Thymus (tissue), 11 donors: ENCODE results near the gene TP73. TPM values are rescaled to one million over a fixed set of nuclear protein-coding genes. Genes with fewer than 3 reads are reported as not detected.
A peak's percentile ranks its signal among the peaks of the same experiment; 100 is the strongest.
"Not testable (repeated sequence)": the region's sequence is repeated elsewhere in the genome, so short reads cannot be mapped to it uniquely, and the experiment has no call there.

Source experiments
- DNase-seq, 9 donors: peaks; one replicate each; pipeline ENCODE4 v3.0.0-alpha.2; 2013; ENCODE audit warnings: low spot score in 9 of 9, low read depth in 6 of 9, missing footprints in 1 of 9
- H3K27ac ChIP-seq, 2 donors: one replicate each; pipeline ENCODE4 v1.5.1; 2013; ENCODE audit warnings: control low read depth in 1 of 2, low read depth in 1 of 2, low read length in 1 of 2, mild to moderate bottlenecking in 1 of 2, moderate library complexity in 1 of 2
- H3K27me3 ChIP-seq, 2 donors: one replicate each; pipeline ENCODE4 v1.5.1; 2013; ENCODE audit warnings: low read length in 1 of 2; ENCODE audit not compliant: control insufficient read depth in 2 of 2, insufficient read depth in 1 of 2
- H3K36me3 ChIP-seq, 2 donors: one replicate each; pipeline ENCODE4 v1.5.1; 2013; ENCODE audit warnings: low read length in 1 of 2, mild to moderate bottlenecking in 1 of 2, moderate library complexity in 1 of 2; ENCODE audit not compliant: control insufficient read depth in 2 of 2, insufficient read depth in 2 of 2
- H3K4me1 ChIP-seq, 2 donors: one replicate each; pipeline ENCODE4 v1.5.1; 2013; ENCODE audit warnings: low read length in 2 of 2; ENCODE audit not compliant: control insufficient read depth in 2 of 2, insufficient read depth in 2 of 2
- H3K4me3 ChIP-seq, 2 donors: one replicate each; pipeline ENCODE4 v1.5.1; 2013; ENCODE audit warnings: low read length in 2 of 2, control low read depth in 1 of 2, mild to moderate bottlenecking in 1 of 2
- H3K9me3 ChIP-seq, 2 donors: one replicate each; pipeline ENCODE4 v1.5.1; 2013; ENCODE audit warnings: low read length in 1 of 2, mild to moderate bottlenecking in 1 of 2; ENCODE audit not compliant: control insufficient read depth in 2 of 2, insufficient read depth in 1 of 2
- WGBS: extraction: QIAGEN DNeasy Blood & Tissue Kit; methylation state at CpG from one replicate; pipeline ENCODE4 v1.1.7; 2013; 5-methylcytosine and 5-hydroxymethylcytosine counted together
- polyA plus RNA-seq: library from polyadenylated mRNA; stranded (reverse); fragments of 200-250 nt; gene quantifications from one replicate; pipeline ENCODE4 v1.2.3, GENCODE V29; 2013
- total RNA-seq: library from RNA; stranded (reverse); fragments of 120-200 nt; gene quantifications from one replicate; pipeline ENCODE4 v1.2.4, GENCODE V29; 2013
- donor health status: healthy.

Gene TP73
- total and polyA plus RNA-seq, 2 donors: 2.6 to 2.9 TPM

DNA sequence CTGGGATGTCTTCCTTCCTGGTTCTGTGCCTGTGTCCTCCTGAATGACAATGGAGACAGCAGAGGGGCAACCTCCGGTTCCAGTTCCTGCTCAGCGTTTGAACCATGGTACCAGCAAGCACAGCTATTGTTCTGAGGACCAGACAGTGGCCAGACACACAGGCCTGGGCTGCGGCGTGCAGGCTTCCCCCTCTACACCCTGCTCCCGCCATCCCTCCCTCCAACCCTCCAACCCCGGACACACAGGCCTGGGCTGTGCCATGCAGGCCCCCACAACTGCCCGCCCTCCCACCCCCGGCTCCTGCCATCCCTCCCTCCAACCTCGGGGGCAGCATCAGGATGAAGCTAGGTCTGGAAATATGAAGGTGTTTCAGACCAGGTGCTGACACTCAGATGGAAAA lies 35.5 kb upstream of the TP73 start:
- H3K4me3 ChIP-seq: no peak overlapping the region
- no peak overlapping the region for H3K27ac ChIP-seq
- whole genome bisulfite sequencing: 94% methylated on average over 9 of the region's 9 CpGs
- H3K4me1 ChIP-seq: peaks cover 0 to 14% of the 10 kb centered on the region in 2 donors
- peaks cover 0 to 11% of the 10 kb centered on the region in 2 donors for H3K27me3 ChIP-seq
- no peaks in the 10 kb centered on the region for H3K9me3 ChIP-seq
- DNase-seq: no peak
- no peaks in the 10 kb centered on the region for H3K36me3 ChIP-seq

DNA sequence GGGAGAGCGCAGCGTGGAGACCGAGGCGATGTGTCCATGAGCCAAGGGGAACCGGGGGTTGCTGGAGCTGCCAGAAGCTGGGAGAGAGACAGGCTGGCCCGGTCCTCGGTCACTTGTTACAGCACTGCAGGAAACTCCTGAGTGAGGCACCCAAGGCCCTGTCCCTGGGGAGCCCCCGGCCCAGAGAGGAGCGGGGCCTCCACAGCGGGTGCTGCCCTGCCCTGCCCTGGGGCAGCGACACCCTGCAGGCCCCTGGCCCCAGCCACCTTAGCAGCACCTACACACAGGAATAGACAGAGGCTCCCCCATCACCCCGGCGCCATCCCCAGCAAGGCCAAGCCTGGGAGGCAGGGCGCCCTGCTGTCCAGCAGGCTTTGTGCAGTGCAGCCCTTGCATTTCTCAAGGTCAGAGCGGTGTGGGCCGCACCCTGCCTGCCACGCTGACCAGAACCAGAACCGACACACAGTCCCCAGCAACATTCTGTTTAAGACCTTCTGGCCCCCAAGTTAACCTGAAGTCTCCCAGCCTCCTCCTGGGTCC lies 34.4 kb upstream of the TP73 start:
- H3K9me3 ChIP-seq: no peaks in the 10 kb centered on the region

DNA sequence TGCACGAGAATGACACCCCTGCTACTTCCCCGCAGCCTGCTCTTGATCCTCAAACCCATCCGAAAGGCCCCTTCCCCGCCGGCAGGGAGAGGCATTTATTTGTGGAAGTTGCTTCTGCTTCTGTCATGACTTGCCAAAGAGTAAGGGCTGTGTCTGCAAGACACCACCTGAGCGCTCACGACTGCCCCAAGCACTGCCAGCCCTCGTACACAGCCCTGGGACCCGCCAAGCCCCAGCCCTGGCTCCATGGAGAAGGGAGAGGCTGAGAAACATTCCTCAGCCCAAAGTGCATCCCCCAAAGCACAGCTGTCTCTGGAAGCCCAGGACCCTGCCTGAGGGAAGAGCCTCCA lies 33.8 kb upstream of the TP73 start:
- Histone ChIP-seq H3K4me1 (peaks cover 3 to 11% of the 10 kb centered on the region in 2 donors), H3K27ac (no peak overlapping the region), H3K36me3 (peaks cover 0 to 3% of the 10 kb centered on the region in 2 donors), H3K4me3 (no peak overlapping the region), H3K9me3 (no peaks in the 10 kb centered on the region), H3K27me3 (no peaks in the 10 kb centered on the region)
- no peak for DNase-seq
- 82% methylated on average over 9 of the region's 9 CpGs for WGBS

More for the DNA sequence above, 34.4 kb upstream of the TP73 start:
- Histone ChIP-seq H3K4me1 (peaks cover 0 to 11% of the 10 kb centered on the region in 2 donors), H3K27me3 (peaks cover 0 to 1% of the 10 kb centered on the region in 2 donors), H3K4me3 (no peak overlapping the region), H3K36me3 (peaks cover 0 to 3% of the 10 kb centered on the region in 2 donors), H3K27ac (no peak overlapping the region)
- 86% methylated on average over 18 of the region's 18 CpGs for WGBS
- no peak for DNase-seq

DNA sequence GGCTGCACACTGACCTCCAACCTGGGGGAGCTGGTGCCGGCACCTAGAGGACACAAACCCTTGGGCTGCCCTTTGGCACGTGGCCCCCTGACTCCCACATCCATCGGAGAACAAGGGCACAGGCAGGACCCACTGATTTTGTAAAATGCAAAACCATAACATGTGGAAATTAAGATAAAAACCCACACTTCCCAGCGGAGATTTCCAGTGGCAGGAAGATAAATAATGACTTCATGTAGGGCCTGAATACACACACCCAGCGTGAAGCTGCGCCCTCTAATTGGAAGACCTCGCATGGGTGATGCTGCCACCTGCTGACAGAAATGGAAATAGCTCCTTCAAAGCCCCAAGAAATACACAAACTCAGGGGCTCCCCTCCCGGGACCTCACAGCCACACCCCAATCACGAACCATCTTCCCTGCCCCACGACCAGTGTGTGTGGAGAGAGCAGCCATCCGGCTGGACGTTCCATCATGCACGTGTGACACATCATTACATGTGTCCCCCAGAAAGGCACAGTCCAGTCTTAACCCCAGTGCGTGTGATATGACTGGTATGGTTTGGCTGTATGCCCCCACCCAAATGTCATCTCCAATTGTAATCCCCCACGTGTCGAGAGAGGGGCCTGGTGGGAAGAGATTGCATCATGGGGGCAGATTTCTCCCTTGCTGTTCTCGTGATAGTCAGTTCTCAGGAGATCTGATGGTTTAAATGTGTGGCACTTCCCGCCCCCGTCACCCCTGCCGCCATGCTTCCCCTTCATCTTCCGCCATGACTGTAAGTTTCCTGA lies 33.2 kb upstream of the TP73 start:
- peak in 8 of 9 donors; percentile 65 to 89 (median 76) for DNase-seq
- peaks cover 9 to 11% of the 10 kb centered on the region in 2 donors for H3K4me1 ChIP-seq
- H3K4me3 ChIP-seq: no peak overlapping the region
- no peaks in the 10 kb centered on the region for H3K27me3 ChIP-seq
- no peaks in the 10 kb centered on the region for H3K9me3 ChIP-seq
- H3K27ac ChIP-seq: no peak overlapping the region
- H3K36me3 ChIP-seq: peaks cover 0 to 3% of the 10 kb centered on the region in 2 donors
- 23% methylated on average over 21 of the region's 21 CpGs for WGBS

DNA sequence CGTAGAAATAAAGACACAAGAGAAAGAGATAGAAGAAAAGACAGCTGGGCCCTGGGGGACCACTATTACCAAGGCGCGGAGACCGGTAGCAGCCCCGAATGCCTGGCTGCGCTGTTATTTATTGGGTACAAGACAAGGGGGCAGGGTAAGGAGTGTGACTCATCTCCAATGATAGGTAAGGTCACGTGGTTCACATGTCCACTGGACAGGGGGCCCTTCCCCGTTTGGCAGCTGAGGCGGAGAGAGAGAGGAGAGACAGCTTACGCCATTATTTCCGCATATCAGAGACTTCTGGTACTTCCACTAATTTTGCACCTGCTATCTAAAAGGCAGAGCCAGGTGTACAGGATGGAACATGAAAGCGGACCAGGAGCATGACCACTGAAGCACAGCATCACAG lies 31.6 kb upstream of the TP73 start:
- Histone ChIP-seq H3K27ac (no peak overlapping the region), H3K9me3 (no peaks in the 10 kb centered on the region), H3K4me1 (peaks cover 12 to 14% of the 10 kb centered on the region in 2 donors), H3K27me3 (no peaks in the 10 kb centered on the region), H3K36me3 (peaks cover 0 to 3% of the 10 kb centered on the region in 2 donors), H3K4me3 (no peak overlapping the region)
- WGBS: 94% methylated on average over 12 of the region's 12 CpGs
- no peak for DNase-seq

DNA sequence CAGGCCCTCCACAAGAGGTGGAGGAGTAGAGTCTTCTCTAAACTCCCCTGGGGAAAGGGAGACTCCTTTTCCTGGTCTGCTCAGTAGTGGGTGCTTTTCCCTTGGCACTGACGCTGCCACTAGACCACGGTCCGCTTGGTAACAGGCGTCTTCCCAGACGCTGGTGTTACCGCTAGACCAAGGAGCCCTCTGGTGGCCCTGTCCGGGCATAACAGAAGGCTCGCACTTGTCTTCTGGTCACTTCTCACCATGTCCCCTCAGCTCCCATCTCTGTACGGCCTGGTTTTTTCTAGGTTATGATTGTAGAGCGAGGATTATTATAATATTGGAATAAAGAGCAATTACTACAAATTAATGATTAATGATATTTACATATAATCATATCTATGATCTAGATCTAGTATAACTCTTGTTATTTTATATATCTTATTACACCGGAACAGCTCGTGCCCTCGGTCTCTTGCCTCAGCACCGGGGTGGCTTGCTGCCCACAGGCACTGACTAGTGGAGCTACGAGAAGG lies 31.1 kb upstream of the TP73 start:
- H3K27ac ChIP-seq, H3K27me3 ChIP-seq, DNase-seq, H3K4me3 ChIP-seq, H3K36me3 ChIP-seq, H3K9me3 ChIP-seq: not testable (repeated sequence)
- peaks cover 15 to 18% of the 10 kb centered on the region in 2 donors for H3K4me1 ChIP-seq
- WGBS: 32% methylated on average over 15 of the region's 15 CpGs

DNA sequence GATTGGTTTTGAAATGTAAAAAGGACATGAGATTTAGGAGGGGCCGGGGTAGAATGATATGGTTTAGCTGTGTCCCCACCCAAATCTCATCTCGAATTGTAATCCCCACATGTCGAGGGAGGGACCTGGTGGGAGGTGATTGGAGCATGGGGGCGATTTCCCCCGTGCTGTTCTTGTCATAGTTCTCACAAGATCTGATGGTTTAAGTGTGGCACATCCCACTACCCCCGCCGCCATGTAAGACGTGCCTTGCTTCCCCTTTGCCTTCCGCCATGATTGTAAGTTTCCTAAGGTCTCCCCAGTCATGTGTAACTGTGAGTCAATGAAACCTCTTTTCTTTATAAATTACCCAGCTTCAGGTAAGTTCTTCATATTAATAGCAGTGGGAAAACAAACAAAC lies 30.2 kb upstream of the TP73 start:
- not testable (repeated sequence) for H3K27me3 ChIP-seq, DNase-seq, H3K36me3 ChIP-seq, H3K4me3 ChIP-seq, H3K27ac ChIP-seq, H3K9me3 ChIP-seq
- H3K4me1 ChIP-seq: peaks cover 15 to 18% of the 10 kb centered on the region in 2 donors
- 95% methylated on average over 9 of the region's 9 CpGs for WGBS

DNA sequence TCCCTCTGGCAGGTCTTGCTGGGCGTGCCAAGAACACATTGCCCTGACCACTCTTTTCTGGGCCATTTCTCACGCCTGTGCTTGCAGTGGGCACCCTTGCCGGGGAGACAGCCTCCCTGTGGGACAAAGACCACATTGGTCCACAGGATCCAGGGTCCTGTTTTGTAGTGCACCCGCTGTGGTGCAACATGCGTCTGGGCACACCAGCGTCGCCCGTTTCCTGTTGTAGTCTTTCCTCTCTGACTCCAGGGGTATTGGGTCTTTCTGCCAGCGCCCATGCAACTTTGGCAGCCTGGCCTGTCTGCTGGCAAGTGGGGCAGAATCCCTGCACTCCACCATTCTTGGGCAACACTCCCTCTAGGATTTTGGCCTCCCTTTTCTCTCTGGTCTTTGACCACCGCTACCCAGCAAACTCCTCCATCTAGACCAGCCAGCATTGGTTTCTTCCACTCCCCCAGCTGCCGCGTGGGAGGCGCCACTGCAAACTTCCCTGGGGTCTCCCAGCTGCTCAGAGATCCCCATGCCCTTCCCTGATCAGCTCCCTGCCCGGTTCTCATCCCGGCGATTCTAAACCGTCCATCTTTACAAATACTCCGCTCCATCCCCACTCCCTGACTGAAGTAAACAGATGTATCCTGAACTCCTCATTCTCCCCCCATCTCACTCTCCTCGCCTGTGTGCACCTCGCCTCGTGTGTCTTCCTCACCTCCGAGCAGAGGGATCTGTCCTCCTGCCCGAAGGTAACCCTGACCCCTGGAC lies 28.7 kb upstream of the TP73 start:
- H3K27ac ChIP-seq: no peak overlapping the region
- no peaks in the 10 kb centered on the region for H3K27me3 ChIP-seq
- H3K9me3 ChIP-seq: no peaks in the 10 kb centered on the region
- peak overlapping the region; percentile 87 to 91 for H3K4me3 ChIP-seq
- peaks cover 15 to 18% of the 10 kb centered on the region in 2 donors for H3K4me1 ChIP-seq
- no peak for DNase-seq
- peaks cover 15% of the 10 kb centered on the region in 2 donors for H3K36me3 ChIP-seq
- 50% methylated on average over 23 of the region's 23 CpGs for WGBS
